Mucosa of stomach (tissue), 1 donor: ENCODE data around the gene COMMD4.

Source experiments
- H3K27me3 ChIP-seq: one replicate; pipeline ENCODE4 v1.7.0; 2013; ENCODE audit warnings: mild to moderate bottlenecking, low read length; ENCODE audit not compliant: control insufficient read depth, insufficient read depth
- H3K36me3 ChIP-seq: one replicate; pipeline ENCODE4 v1.7.0; 2013; ENCODE audit warnings: low read length; ENCODE audit not compliant: control insufficient read depth, insufficient read depth
- H3K4me1 ChIP-seq: one replicate; pipeline ENCODE4 v1.7.0; 2013; ENCODE audit warnings: mild to moderate bottlenecking, low read length; ENCODE audit not compliant: control insufficient read depth, insufficient read depth
- H3K4me3 ChIP-seq: one replicate; pipeline ENCODE4 v1.7.0; 2013; ENCODE audit warnings: low read length
- H3K9ac ChIP-seq: one replicate; pipeline ENCODE4 v1.7.0; 2013; ENCODE audit warnings: mild to moderate bottlenecking, low read length, moderate library complexity
- H3K9me3 ChIP-seq: one replicate; pipeline ENCODE4 v1.7.0; 2013; ENCODE audit warnings: mild to moderate bottlenecking, low read length, moderate library complexity; ENCODE audit not compliant: control insufficient read depth
- donor health status: Pancreatic carcinoma.

COMMD4 gene

DNA sequence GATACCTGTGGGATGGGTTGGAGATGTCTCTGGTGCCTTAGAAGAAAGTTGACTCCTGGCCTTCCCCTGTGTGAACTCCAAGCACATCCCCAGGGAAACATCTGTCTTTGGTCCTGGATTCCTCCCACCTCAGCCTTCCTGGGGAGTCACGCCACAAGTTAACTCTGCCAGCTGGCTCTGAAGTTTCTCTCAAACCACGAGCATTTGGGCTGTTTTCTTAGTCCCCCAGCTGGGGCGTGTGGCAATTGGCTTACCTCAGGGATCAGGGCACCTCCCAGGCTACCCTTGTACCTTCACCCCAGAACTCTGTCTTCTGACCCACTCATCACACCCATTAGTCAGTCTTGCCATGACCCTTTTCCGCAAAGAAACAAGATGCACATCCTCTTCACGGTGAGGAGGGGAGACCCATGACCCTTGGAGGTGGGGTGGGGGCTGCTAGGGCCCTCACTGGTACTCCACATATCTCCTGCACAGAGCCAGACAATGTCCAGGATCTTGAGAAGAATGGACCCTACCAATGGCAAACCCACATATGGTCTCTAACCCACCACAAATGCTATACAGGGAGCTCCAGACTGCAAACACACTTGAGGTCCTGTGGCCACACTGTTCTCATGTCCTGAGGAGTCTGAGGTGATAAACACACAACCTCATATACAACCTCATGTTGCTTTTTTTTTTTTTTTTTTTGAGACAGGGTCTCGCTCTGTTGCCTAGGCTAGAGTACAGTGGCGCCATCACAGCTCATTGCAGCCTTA, 14.9 kb downstream of the COMMD4 start:
- Histone ChIP-seq H3K9me3 (no peaks in the 10 kb centered on the region), H3K36me3 (peaks cover 3% of the 10 kb centered on the region), H3K27me3 (no peaks in the 10 kb centered on the region), H3K4me1 (peaks cover 18% of the 10 kb centered on the region), H3K9ac (no peak overlapping the region), H3K4me3 (no peak overlapping the region)

- Histone ChIP-seq H3K9me3 (no peaks in the 10 kb centered on the region), H3K9ac (no peak overlapping the region), H3K4me1 (peaks cover 10% of the 10 kb centered on the region), H3K27me3 (no peaks in the 10 kb centered on the region), H3K4me3 (no peak overlapping the region), H3K36me3 (peaks cover 8% of the 10 kb centered on the region)
These were observed 16.6 kb downstream of the COMMD4 start for GRCh38 chr15:75352186-75353080.

- no peak overlapping the region for H3K9ac ChIP-seq
- no peak overlapping the region for H3K4me3 ChIP-seq
- H3K27me3 ChIP-seq: no peaks in the 10 kb centered on the region
- no peaks in the 10 kb centered on the region for H3K9me3 ChIP-seq
- H3K4me1 ChIP-seq: peaks cover 7% of the 10 kb centered on the region
- peaks cover 8% of the 10 kb centered on the region for H3K36me3 ChIP-seq
These were observed 17.7 kb downstream of the COMMD4 start for GRCh38 chr15:75353604-75354003.

- H3K4me1 ChIP-seq: no peaks in the 10 kb centered on the region
- H3K36me3 ChIP-seq: peaks cover 12% of the 10 kb centered on the region
- no peaks in the 10 kb centered on the region for H3K9me3 ChIP-seq
- H3K4me3 ChIP-seq: no peak overlapping the region
- no peak overlapping the region for H3K9ac ChIP-seq
- H3K27me3 ChIP-seq: no peaks in the 10 kb centered on the region
These were observed 18.6 kb downstream of the COMMD4 start for GRCh38 chr15:75354454-75354853.

GRCh38 chr15:75355369-75355768, 19.5 kb downstream of the COMMD4 start:
- Histone ChIP-seq H3K9me3 (no peaks in the 10 kb centered on the region), H3K4me1 (no peaks in the 10 kb centered on the region), H3K27me3 (no peaks in the 10 kb centered on the region), H3K9ac (no peak overlapping the region), H3K4me3 (no peak overlapping the region), H3K36me3 (peaks cover 19% of the 10 kb centered on the region)

GRCh38 chr15:75356006-75356405, 20.1 kb downstream of the COMMD4 start:
- no peak overlapping the region for H3K9ac ChIP-seq
- no peaks in the 10 kb centered on the region for H3K27me3 ChIP-seq
- no peaks in the 10 kb centered on the region for H3K9me3 ChIP-seq
- no peaks in the 10 kb centered on the region for H3K4me1 ChIP-seq
- no peak overlapping the region for H3K4me3 ChIP-seq
- H3K36me3 ChIP-seq: peaks cover 19% of the 10 kb centered on the region

DNA sequence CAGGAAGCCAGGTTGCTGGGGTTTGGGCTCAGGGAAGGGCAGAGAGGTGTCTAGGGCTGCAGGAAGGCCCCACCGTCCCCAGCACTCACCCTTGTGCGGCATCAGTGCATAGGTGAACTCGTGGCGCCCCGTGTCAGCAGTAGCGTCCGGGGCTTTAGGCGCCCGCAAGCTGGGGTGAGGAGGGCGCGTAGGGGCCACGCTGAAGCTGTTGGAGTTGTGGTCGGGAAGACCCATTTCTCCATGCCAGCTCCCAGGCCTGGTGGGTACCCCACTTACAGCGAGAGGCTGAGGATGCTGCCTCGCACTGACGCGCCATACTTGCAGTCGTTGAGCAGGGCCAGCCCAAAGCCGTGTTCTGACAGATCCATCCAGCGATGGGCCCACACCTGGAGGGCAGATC, 20.7 kb downstream of the COMMD4 start:
- H3K4me3 ChIP-seq: no peak overlapping the region
- no peaks in the 10 kb centered on the region for H3K4me1 ChIP-seq
- H3K27me3 ChIP-seq: no peaks in the 10 kb centered on the region
- H3K9me3 ChIP-seq: no peaks in the 10 kb centered on the region
- no peak overlapping the region for H3K9ac ChIP-seq
- H3K36me3 ChIP-seq: peaks cover 21% of the 10 kb centered on the region

- Histone ChIP-seq H3K4me3 (no peak overlapping the region), H3K36me3 (peaks cover 24% of the 10 kb centered on the region), H3K9ac (no peak overlapping the region), H3K4me1 (no peaks in the 10 kb centered on the region), H3K27me3 (no peaks in the 10 kb centered on the region), H3K9me3 (no peaks in the 10 kb centered on the region)
These were observed 22.3 kb downstream of the COMMD4 start for GRCh38 chr15:75357976-75358673.

DNA sequence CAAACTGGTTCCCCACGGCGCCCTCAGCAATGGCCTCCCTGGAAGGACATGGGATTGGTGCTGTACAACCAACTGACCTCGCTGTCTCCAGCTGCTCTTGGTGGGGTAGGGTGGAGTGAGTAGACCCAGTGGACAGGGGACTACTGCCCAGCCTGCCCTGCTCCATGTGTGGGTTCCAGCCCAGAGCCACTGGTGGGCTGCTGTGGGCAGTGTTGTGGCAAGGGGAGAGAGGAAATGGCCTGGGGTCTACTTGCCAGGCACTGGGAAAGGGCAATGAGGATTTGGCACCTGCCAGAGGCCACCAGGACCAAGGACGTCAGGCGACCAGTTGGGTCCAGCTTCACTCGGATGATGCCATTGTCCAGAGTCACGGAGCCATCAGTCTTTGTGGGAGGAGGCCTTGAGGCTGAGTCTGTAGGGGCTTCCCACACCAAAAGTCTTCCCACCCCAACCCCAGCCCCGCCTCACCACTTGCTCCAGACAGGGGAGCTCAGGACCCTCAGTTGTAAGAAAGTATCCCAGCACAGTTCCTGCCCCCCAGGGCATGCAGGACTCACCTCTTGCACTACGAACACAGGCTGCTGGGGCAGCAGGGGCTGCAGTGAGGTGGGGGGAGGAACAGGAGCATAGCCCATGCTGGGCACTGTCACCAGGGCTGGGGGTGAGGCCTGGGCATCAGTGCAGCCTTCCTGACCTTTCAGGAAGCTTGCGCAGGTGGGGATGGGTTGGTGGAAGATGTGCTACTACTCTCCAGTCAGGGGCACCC, 23.1 kb downstream of the COMMD4 start:
- H3K27me3 ChIP-seq: no peaks in the 10 kb centered on the region
- H3K36me3 ChIP-seq: peaks cover 28% of the 10 kb centered on the region

GRCh38 chr15:75359537-75360250, 23.8 kb downstream of the COMMD4 start:
- no peaks in the 10 kb centered on the region for H3K27me3 ChIP-seq
- H3K36me3 ChIP-seq: peaks cover 35% of the 10 kb centered on the region
- no peak overlapping the region for H3K4me3 ChIP-seq
- H3K9ac ChIP-seq: no peak overlapping the region
- H3K9me3 ChIP-seq: no peaks in the 10 kb centered on the region
- no peaks in the 10 kb centered on the region for H3K4me1 ChIP-seq

More for the DNA sequence above, 23.1 kb downstream of the COMMD4 start:
- Histone ChIP-seq H3K4me3 (no peak overlapping the region), H3K9ac (no peak overlapping the region), H3K4me1 (no peaks in the 10 kb centered on the region), H3K9me3 (no peaks in the 10 kb centered on the region)

GRCh38 chr15:75360391-75360790, 24.5 kb downstream of the COMMD4 start:
- Histone ChIP-seq H3K9me3 (no peaks in the 10 kb centered on the region), H3K27me3 (no peaks in the 10 kb centered on the region), H3K36me3 (peaks cover 36% of the 10 kb centered on the region), H3K4me1 (no peaks in the 10 kb centered on the region), H3K9ac (no peak overlapping the region), H3K4me3 (no peak overlapping the region)
